Measurements from ENCODE around the gene GCH1.
"Not testable (repeated sequence)": the region's sequence is repeated elsewhere in the genome, so short reads cannot be mapped to it uniquely, and the experiment has no call there.

The GCH1 gene

GRCh38 chr14:54918427-54918826 lies 15.8 kb upstream of the GCH1 start:
- no peak for DNase-seq (ENCODE audit: low read depth, low spot score)
- H3K4me3 ChIP-seq (ENCODE audit: low read depth, low read length), result no peak overlapping the region
- POLR2A ChIA-PET, result no interaction called here
- CTCF ChIA-PET, result interaction anchor here (1.1 kb wide), 1 partner anchor 26 kb away, joined by 3 read pairs; no protein-coding TSS in a partner anchor
- TF ChIP-seq CTCF (IDR thresholded peaks at IDR 0.05; ENCODE audit: insufficient read depth, low read length, missing control alignments), result no peak

GRCh38 chr14:54916101-54916500 lies 13.5 kb upstream of the GCH1 start:
- no peak for DNase-seq (ENCODE audit: low read depth, low spot score)
- H3K4me3 ChIP-seq (ENCODE audit: low read depth, low read length), result no peak overlapping the region
- POLR2A ChIA-PET, result no interaction called here
- CTCF ChIA-PET, result interaction anchor here (0.7 kb wide), 1 partner anchor 100 kb away, joined by 3 read pairs; no protein-coding TSS in a partner anchor
- no peak for TF ChIP-seq CTCF (IDR thresholded peaks at IDR 0.05; ENCODE audit: insufficient read depth, low read length, missing control alignments)

- ChIA-PET POLR2A (no interaction called here), CTCF (interaction anchor here (1.3 kb wide), 1 partner anchor 16 kb away, joined by 3 read pairs; no protein-coding TSS in a partner anchor)
- no peak for DNase-seq (ENCODE audit: low read depth, low spot score)
- no peak overlapping the region for H3K4me3 ChIP-seq (ENCODE audit: low read depth, low read length)
- TF ChIP-seq CTCF (IDR thresholded peaks at IDR 0.05; ENCODE audit: insufficient read depth, low read length, missing control alignments), result no peak
These were observed 7.4 kb upstream of the GCH1 start for GRCh38 chr14:54909817-54910558.

GRCh38 chr14:54908973-54909372 lies 6.3 kb upstream of the GCH1 start:
- CTCF ChIA-PET; DNase-seq (ENCODE audit: low read depth, low spot score); H3K4me3 ChIP-seq (ENCODE audit: low read depth, low read length); POLR2A ChIA-PET: not testable (repeated sequence)

GRCh38 chr14:54908190-54908589 lies 5.6 kb upstream of the GCH1 start:
- TF ChIP-seq CTCF (IDR thresholded peaks at IDR 0.05; ENCODE audit: insufficient read depth, low read length, missing control alignments), result no peak
- CTCF ChIA-PET, result interaction anchor here (1.2 kb wide), 1 partner anchor 19 kb away, joined by 3 read pairs; no protein-coding TSS in a partner anchor

GRCh38 chr14:54906075-54906474 lies 3.4 kb upstream of the GCH1 start:
- H3K4me3 ChIP-seq (ENCODE audit: low read depth, low read length), result no peak overlapping the region
- no peak for TF ChIP-seq CTCF (IDR thresholded peaks at IDR 0.05; ENCODE audit: insufficient read depth, low read length, missing control alignments)
- ChIA-PET POLR2A (no interaction called here), CTCF (interaction anchor here (1.1 kb wide), 1 partner anchor 14 kb away, joined by 3 read pairs; no protein-coding TSS in a partner anchor)
- no peak for DNase-seq (ENCODE audit: low read depth, low spot score)

More at GRCh38 chr14:54908190-54908589, 5.6 kb upstream of the GCH1 start:
- POLR2A ChIA-PET, result no interaction called here
- DNase-seq (ENCODE audit: low read depth, low spot score), result no peak
- no peak overlapping the region for H3K4me3 ChIP-seq (ENCODE audit: low read depth, low read length)

- no peak for DNase-seq (ENCODE audit: low read depth, low spot score)
- H3K4me3 ChIP-seq (ENCODE audit: low read depth, low read length), result peak overlapping the region; percentile 68
- no peak for TF ChIP-seq CTCF (IDR thresholded peaks at IDR 0.05; ENCODE audit: insufficient read depth, low read length, missing control alignments)
- ChIA-PET POLR2A (no interaction called here), CTCF (interaction anchor here (1.0 to 2.0 kb wide), 3 partner anchors 13 to 400 kb away, joined by 3 to 4 read pairs (median 4); no protein-coding TSS in a partner anchor)
These were observed 494 bp downstream of the GCH1 start for GRCh38 chr14:54902143-54902520.

All from AG04449 (cell line).